HG03139 (cell line): Measurements from ENCODE around the gene SLC2A4RG.
"Not testable (repeated sequence)": the region's sequence is repeated elsewhere in the genome, so short reads cannot be mapped to it uniquely, and the experiment has no call there.

Experiments used
- ATAC-seq: cut with Tn5 transposase; IDR thresholded peaks from one replicate; pipeline ENCODE4 v1.9.1; 2021; ENCODE audit not compliant: unreplicated experiment

SLC2A4RG gene

GRCh38 chr20:63709149-63709527, 30.4 kb upstream of the SLC2A4RG start:
- ATAC-seq = no peak

- ATAC-seq = no peak
These were observed 28.4 kb upstream of the SLC2A4RG start for GRCh38 chr20:63711085-63711645.

GRCh38 chr20:63712191-63712590, 27.4 kb upstream of the SLC2A4RG start:
- ATAC-seq = no peak

- ATAC-seq = no peak
These were observed 24.7 kb upstream of the SLC2A4RG start for GRCh38 chr20:63714858-63715257.

GRCh38 chr20:63718996-63719395, 20.6 kb upstream of the SLC2A4RG start:
- ATAC-seq = no peak

GRCh38 chr20:63722967-63723622, 16.5 kb upstream of the SLC2A4RG start:
- not testable (repeated sequence) for ATAC-seq

GRCh38 chr20:63730189-63730733, 9.3 kb upstream of the SLC2A4RG start:
- ATAC-seq = not testable (repeated sequence)

GRCh38 chr20:63731410-63731809, 8.2 kb upstream of the SLC2A4RG start:
- ATAC-seq = no peak

GRCh38 chr20:63732118-63733095, 7.2 kb upstream of the SLC2A4RG start:
- ATAC-seq = no peak

- ATAC-seq = no peak
These were observed 6.5 kb upstream of the SLC2A4RG start for GRCh38 chr20:63733117-63733516.

- ATAC-seq = no peak
These were observed 5.9 kb upstream of the SLC2A4RG start for GRCh38 chr20:63733579-63734081.

- ATAC-seq = no peak
These were observed 5.2 kb upstream of the SLC2A4RG start for GRCh38 chr20:63734111-63734945.

GRCh38 chr20:63734946-63735858, 4.4 kb upstream of the SLC2A4RG start:
- ATAC-seq = no peak

- no peak for ATAC-seq
These were observed 3.5 kb upstream of the SLC2A4RG start, which contains the start of gene LIME1 for GRCh38 chr20:63735859-63736718. Gene LIME1 (plus strand): TSS chr20:63736664. CDS start chr20:63737550, 886 bp downstream.

GRCh38 chr20:63736893-63737694, 2.5 kb upstream of the SLC2A4RG start:
- no peak for ATAC-seq

GRCh38 chr20:63737695-63737944, 2.0 kb upstream of the SLC2A4RG start:
- no peak for ATAC-seq

- no peak for ATAC-seq
These were observed 1.5 kb upstream of the SLC2A4RG start for GRCh38 chr20:63737945-63738686.
